AG09309 (cell line): ENCODE measurements around the gene NSG2.
"Not testable (repeated sequence)": the region's sequence is repeated elsewhere in the genome, so short reads cannot be mapped to it uniquely, and the experiment has no call there.

Source experiments
- DNase-seq: peaks from one replicate; pipeline ENCODE4 v3.0.0-alpha.2; 2010; ENCODE audit warnings: low read depth
- H3K4me3 ChIP-seq: 2 replicates; pipeline ENCODE4 v1.5.1; 2011; ENCODE audit warnings: mild to moderate bottlenecking, low read depth, low read length, moderate library complexity; ENCODE audit not compliant: control insufficient read depth
- TF ChIP-seq, protein P1 (sequence below): IDR thresholded peaks from 2 replicates; pipeline ENCODE4 v1.5.1; 2011; ENCODE audit warnings: mild to moderate bottlenecking, low read depth, low read length, inconsistent platforms; ENCODE audit not compliant: insufficient read depth, control insufficient read depth; ENCODE audit errors: missing control alignments

The NSG2 gene

DNA sequence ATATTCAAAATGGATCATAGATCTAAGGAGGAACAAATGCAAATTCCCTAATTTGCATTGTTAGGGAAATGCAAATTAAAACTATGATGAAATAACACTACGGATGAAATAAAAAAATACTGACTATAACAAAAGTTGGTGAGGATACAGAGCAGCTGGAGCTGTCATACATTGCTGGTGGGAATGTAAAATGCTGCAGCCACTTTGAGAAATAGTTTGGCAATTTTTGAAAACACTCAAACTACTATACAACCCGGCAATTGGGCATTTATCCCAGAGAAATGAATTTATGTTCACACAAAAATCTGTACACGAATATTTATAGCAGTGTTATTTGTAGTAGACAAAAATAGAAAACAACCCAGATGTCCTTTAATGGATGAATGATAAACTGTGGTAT, 34.1 kb upstream of the NSG2 start:
- TF ChIP-seq, protein P1, sequence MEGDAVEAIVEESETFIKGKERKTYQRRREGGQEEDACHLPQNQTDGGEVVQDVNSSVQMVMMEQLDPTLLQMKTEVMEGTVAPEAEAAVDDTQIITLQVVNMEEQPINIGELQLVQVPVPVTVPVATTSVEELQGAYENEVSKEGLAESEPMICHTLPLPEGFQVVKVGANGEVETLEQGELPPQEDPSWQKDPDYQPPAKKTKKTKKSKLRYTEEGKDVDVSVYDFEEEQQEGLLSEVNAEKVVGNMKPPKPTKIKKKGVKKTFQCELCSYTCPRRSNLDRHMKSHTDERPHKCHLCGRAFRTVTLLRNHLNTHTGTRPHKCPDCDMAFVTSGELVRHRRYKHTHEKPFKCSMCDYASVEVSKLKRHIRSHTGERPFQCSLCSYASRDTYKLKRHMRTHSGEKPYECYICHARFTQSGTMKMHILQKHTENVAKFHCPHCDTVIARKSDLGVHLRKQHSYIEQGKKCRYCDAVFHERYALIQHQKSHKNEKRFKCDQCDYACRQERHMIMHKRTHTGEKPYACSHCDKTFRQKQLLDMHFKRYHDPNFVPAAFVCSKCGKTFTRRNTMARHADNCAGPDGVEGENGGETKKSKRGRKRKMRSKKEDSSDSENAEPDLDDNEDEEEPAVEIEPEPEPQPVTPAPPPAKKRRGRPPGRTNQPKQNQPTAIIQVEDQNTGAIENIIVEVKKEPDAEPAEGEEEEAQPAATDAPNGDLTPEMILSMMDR, result no peak
- no peak overlapping the region for H3K4me3 ChIP-seq
- no peak for DNase-seq

DNA sequence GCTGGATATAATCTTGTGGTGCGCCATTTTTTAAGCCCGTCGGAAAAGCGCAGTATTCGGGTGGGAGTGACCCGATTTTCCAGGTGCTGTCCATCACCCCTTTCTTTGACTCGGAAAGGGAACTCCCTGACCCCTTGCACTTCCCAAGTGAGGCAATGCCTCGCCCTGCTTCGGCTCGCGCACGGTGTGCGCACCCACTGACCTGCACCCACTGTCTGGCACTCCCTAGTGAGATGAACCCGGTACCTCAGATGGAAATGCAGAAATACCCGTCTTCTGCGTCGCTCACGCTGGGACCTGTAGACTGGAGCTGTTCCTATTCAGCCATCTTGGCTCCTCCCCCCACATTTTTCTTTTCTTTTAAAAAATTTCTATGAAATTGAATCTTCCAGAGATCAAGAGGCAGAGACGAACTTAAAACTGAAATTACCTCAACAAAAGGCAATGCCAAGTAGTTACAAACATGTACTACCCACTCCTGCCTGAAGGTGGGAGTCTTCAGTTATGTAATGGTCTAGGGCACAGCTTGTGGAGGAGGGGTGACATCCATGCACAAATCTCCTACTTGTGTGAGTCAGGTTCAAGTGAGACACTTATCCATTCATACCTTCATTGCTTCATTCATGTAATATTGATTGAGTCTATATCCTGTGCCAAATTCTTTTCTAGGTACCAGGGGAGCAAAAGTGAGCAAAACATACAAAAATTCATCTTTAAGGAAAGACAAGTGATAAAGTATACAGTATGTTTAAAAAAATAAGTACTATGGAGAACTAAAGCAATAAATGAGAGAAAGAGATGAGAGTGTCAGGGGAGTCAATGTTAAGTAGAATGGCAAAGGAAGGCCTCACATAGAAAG, 25.2 kb upstream of the NSG2 start:
- TF ChIP-seq, protein P1, result peak; percentile 64
- not testable (repeated sequence) for H3K4me3 ChIP-seq
- DNase-seq, result peak; percentile 28

- no peak for DNase-seq
- TF ChIP-seq, protein P1, result no peak
- no peak overlapping the region for H3K4me3 ChIP-seq
Measured at GRCh38 chr5:174020928-174021304, 24.6 kb upstream of the NSG2 start.

DNA sequence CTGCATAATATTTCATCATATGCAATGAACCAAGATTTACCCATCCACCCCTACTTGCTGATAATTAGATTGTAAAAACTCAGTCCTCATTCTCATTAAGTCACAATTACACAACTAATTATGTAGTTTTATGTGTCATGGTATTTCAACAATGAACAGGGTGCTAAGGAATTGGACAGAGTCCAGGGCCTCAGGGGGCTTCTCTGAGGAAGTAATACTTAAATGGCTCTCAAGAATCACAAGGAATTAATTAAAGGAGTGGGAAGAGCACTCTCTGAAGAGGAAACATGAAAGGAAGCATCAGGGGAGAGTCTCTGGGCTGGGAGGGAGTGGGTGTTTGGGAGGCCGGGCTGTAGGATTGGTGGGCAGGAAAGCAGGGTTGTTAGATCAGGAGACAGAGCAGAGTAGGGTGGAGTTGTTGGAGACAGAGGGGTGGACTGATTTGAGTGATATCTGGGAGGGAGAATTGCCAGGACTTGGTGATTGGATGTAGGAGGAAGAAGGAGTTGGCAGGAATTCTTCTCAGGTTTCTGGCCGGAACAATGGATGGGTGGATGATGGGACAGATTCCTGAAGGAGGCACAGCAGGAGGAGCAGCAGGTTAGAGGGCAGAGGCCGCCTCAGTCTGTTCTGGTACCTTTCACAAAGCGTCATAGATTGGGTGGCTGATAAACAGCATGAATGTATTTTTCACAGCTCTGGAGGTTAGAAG, 23.0 kb upstream of the NSG2 start:
- TF ChIP-seq, protein P1, result no peak
- no peak for DNase-seq
- no peak overlapping the region for H3K4me3 ChIP-seq

GRCh38 chr5:174030286-174030685, 15.2 kb upstream of the NSG2 start:
- DNase-seq, result no peak
- TF ChIP-seq, protein P1, result no peak
- no peak overlapping the region for H3K4me3 ChIP-seq

- no peak overlapping the region for H3K4me3 ChIP-seq
- no peak for DNase-seq
- TF ChIP-seq, protein P1, result no peak
Measured at GRCh38 chr5:174044466-174045254, 846 bp upstream of the NSG2 start.
